ENCODE measurements around the gene GDF9.

The GDF9 gene

GRCh38 chr5:132901036-132901435 lies 34.8 kb upstream of the GDF9 start:
- no peak for TF ChIP-seq CTCF (IDR thresholded peaks at IDR 0.05; ENCODE audit: control insufficient read depth, insufficient read depth, low read depth, low read length, missing control alignments)
- DNase-seq (ENCODE audit: low read depth): no peak
- H3K4me3 ChIP-seq (ENCODE audit: control insufficient read depth, low read depth, low read length): no peak overlapping the region

- no peak overlapping the region for H3K4me3 ChIP-seq (ENCODE audit: control insufficient read depth, low read depth, low read length)
- DNase-seq (ENCODE audit: low read depth): no peak
- TF ChIP-seq CTCF (IDR thresholded peaks at IDR 0.05; ENCODE audit: control insufficient read depth, insufficient read depth, low read depth, low read length, missing control alignments): no peak
Measured at GRCh38 chr5:132898094-132898493, 31.8 kb upstream of the GDF9 start.

GRCh38 chr5:132896685-132897084 lies 30.4 kb upstream of the GDF9 start:
- no peak for DNase-seq (ENCODE audit: low read depth)

DNA sequence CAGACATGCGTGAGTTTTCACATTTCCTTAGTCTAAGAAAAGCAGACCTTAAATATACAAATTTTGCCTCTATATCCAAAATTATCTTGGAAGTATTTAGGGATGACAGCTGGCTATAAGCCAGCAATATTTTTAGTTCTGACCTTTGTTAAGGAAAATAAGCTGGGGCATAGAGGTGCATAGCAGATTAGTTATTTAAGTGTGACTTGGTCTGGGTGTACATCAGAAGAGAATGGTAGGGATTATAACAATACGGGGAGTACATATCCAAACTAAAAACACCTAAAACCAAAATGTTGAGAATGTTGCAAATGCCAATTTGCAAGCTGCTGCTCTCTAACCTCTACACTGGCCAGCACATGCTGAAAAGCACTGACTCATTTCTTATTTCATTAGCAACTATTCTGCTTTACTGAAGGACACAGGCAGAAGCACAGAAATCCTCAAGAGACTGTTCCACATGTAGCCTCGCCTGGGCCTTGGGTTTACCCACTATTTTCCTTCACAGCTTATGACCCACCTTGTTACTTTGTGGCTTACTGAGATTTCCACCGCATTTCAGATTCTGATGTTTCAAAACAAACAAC lies 29.5 kb upstream of the GDF9 start:
- no peak overlapping the region for H3K4me3 ChIP-seq (ENCODE audit: control insufficient read depth, low read depth, low read length)
- DNase-seq (ENCODE audit: low read depth): no peak
- TF ChIP-seq CTCF (IDR thresholded peaks at IDR 0.05; ENCODE audit: control insufficient read depth, insufficient read depth, low read depth, low read length, missing control alignments): no peak

More at GRCh38 chr5:132896685-132897084, 30.4 kb upstream of the GDF9 start:
- no peak overlapping the region for H3K4me3 ChIP-seq (ENCODE audit: control insufficient read depth, low read depth, low read length)
- no peak for TF ChIP-seq CTCF (IDR thresholded peaks at IDR 0.05; ENCODE audit: control insufficient read depth, insufficient read depth, low read depth, low read length, missing control alignments)

DNA sequence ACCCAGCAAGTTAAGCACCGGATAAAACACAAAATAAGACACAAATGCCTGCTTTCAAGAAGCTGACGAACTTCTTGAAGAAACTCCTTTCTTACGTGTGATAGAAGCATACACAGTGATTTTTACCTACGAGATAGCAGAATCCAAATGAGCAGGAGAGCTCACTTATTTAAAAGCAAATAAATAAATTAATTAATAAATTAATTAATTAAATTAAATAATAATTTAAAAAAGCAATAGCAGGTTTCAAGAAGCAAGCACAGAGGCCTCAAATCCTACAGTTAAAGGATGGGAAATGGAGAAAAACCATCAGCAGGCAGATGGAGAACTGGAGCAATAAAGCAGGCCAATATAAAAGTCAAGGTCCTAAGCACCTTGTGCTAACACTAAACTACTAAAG lies 24.5 kb upstream of the GDF9 start:
- no peak for TF ChIP-seq CTCF (IDR thresholded peaks at IDR 0.05; ENCODE audit: control insufficient read depth, insufficient read depth, low read depth, low read length, missing control alignments)
- DNase-seq (ENCODE audit: low read depth): no peak
- H3K4me3 ChIP-seq (ENCODE audit: control insufficient read depth, low read depth, low read length): no peak overlapping the region

DNA sequence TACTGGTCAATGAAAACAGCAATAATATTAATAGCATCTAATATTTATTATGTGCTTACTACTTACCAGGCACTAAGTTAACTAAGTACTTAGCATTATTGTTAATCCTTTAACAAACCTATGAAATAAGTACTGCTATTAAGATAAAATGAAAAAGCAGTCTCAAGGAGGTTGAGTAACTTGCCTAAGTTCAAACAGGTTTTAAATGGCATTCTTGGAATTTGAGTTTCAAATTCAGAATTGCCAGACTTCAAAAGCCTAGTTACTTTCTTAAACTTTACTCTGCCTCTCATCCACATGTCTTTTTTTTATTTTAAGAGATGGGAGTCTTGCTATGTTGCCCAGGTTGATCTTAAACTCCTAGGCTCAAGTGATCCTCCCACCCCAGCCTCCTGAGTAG lies 23.2 kb upstream of the GDF9 start:
- no peak for TF ChIP-seq CTCF (IDR thresholded peaks at IDR 0.05; ENCODE audit: control insufficient read depth, insufficient read depth, low read depth, low read length, missing control alignments)
- DNase-seq (ENCODE audit: low read depth): no peak
- H3K4me3 ChIP-seq (ENCODE audit: control insufficient read depth, low read depth, low read length): no peak overlapping the region

DNA sequence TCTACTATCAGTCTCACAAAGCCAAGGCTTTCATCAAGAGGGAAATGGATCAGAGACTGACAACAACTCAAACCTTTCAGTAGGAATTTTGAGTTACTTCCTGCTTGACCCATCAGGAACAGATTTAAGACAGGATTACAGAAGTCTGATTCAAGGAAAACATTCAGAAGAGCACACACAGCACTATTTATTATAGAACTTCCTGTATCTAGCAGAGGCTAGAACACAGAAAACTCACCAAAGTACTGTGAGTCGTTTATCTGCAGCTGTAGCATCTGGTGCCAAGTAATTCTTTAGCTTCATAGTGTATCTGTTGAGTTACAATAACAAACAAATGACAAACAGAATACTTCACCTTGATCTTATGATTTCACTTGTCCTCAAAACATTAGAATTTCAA lies 21.0 kb upstream of the GDF9 start:
- H3K4me3 ChIP-seq (ENCODE audit: control insufficient read depth, low read depth, low read length): no peak overlapping the region
- TF ChIP-seq CTCF (IDR thresholded peaks at IDR 0.05; ENCODE audit: control insufficient read depth, insufficient read depth, low read depth, low read length, missing control alignments): no peak
- no peak for DNase-seq (ENCODE audit: low read depth)

All from AG09309 (cell line).